SK-N-SH treated with all-trans-retinoic acid at 6 μM for 48 hours (cell line): ENCODE data around the gene SEMA4B.

Experiments used
- ATAC-seq: fragments of 200-7000 bp; cut with Tn5 transposase; 3 replicates; pipeline ENCODE4 v1.9.1; 2020; ENCODE audit warnings: mild to moderate bottlenecking, moderate library complexity
- ARNTL ChIP-seq: fragments of 450-650 bp; formaldehyde crosslinking; IDR thresholded peaks from 2 replicates; pipeline ENCODE4 v1.5.0; 2020; ENCODE audit warnings: low read depth, mild to moderate bottlenecking, moderate library complexity, borderline replicate concordance
- BACH2 ChIP-seq: fragments of 250-450 bp; sonication (Bioruptor Pico); IDR thresholded peaks from 2 replicates; pipeline ENCODE4 v1.9.0; 2021; ENCODE audit warnings: mild to moderate bottlenecking, borderline replicate concordance
- CREB5 ChIP-seq: fragments of 250-450 bp; sonication (Bioruptor Pico); IDR thresholded peaks from 2 replicates; pipeline ENCODE4 v1.5.1; 2020; ENCODE audit warnings: low read depth, mild to moderate bottlenecking, moderate library complexity
- CSDC2 ChIP-seq: fragments of 250-450 bp; sonication (Bioruptor Pico); IDR thresholded peaks from 2 replicates; pipeline ENCODE4 v1.5.0; 2020; ENCODE audit warnings: mild to moderate bottlenecking, moderate library complexity
- CSRNP3 ChIP-seq: fragments of 250-450 bp; sonication (Bioruptor Pico); IDR thresholded peaks from 2 replicates; pipeline ENCODE4 v1.5.1; 2021; ENCODE audit warnings: mild to moderate bottlenecking, moderate library complexity
- ESRRG ChIP-seq: fragments of 250-450 bp; sonication (Bioruptor Pico); IDR thresholded peaks from 2 replicates; pipeline ENCODE4 v1.6.1; 2021; ENCODE audit warnings: mild to moderate bottlenecking
- GLIS3 ChIP-seq: fragments of 250-450 bp; sonication (Bioruptor Pico); IDR thresholded peaks from 2 replicates; pipeline ENCODE4 v1.5.0; 2020; ENCODE audit warnings: mild to moderate bottlenecking, moderate library complexity
- ISL1 ChIP-seq: fragments of 250-450 bp; sonication (Bioruptor Pico); IDR thresholded peaks from 2 replicates; pipeline ENCODE4 v2.1.2; 2022; ENCODE audit warnings: mild to moderate bottlenecking, moderate library complexity
- OSR1 ChIP-seq: fragments of 250-450 bp; sonication (Bioruptor Pico); IDR thresholded peaks from 2 replicates; pipeline ENCODE4 v1.8.0; 2022; ENCODE audit warnings: moderate library complexity, mild to moderate bottlenecking, inconsistent platforms
- PATZ1 ChIP-seq: fragments of 250-450 bp; sonication (Bioruptor Pico); IDR thresholded peaks from 2 replicates; pipeline ENCODE4 v1.8.0; 2020; ENCODE audit warnings: mild to moderate bottlenecking, moderate library complexity, borderline replicate concordance
- POU6F1 ChIP-seq: fragments of 250-450 bp; sonication (Bioruptor Pico); IDR thresholded peaks from 2 replicates; pipeline ENCODE4 v1.8.0; 2021; ENCODE audit warnings: low read depth, mild to moderate bottlenecking, moderate library complexity, borderline replicate concordance
- PPARA ChIP-seq: fragments of 250-450 bp; sonication (Bioruptor Pico); IDR thresholded peaks from 2 replicates; pipeline ENCODE4 v1.5.0; 2020; ENCODE audit warnings: mild to moderate bottlenecking, borderline replicate concordance
- RARB ChIP-seq: fragments of 250-450 bp; sonication (Bioruptor Pico); IDR thresholded peaks from 2 replicates; pipeline ENCODE4 v1.8.0; 2021; ENCODE audit warnings: mild to moderate bottlenecking, moderate library complexity
- SNAI2 ChIP-seq: fragments of 250-450 bp; sonication (Bioruptor Pico); IDR thresholded peaks from 2 replicates; pipeline ENCODE4 v1.5.0; 2020; ENCODE audit warnings: mild to moderate bottlenecking, moderate library complexity
- TCF4 ChIP-seq: fragments of 250-450 bp; sonication (Bioruptor Pico); IDR thresholded peaks from 2 replicates; pipeline ENCODE4 v1.8.0; 2021; ENCODE audit warnings: mild to moderate bottlenecking, moderate library complexity, borderline replicate concordance
- TOX ChIP-seq: fragments of 250-450 bp; sonication (Bioruptor Pico); IDR thresholded peaks from 2 replicates; pipeline ENCODE4 v1.8.0; 2021; ENCODE audit warnings: mild to moderate bottlenecking, moderate library complexity, borderline replicate concordance
- TSHZ2 ChIP-seq: fragments of 250-450 bp; sonication (Bioruptor Pico); IDR thresholded peaks from 2 replicates; pipeline ENCODE4 v1.5.0; 2020; ENCODE audit warnings: mild to moderate bottlenecking, moderate library complexity
- ZC3H10 ChIP-seq: fragments of 250-450 bp; sonication (Bioruptor Pico); IDR thresholded peaks from 2 replicates; pipeline ENCODE4 v1.5.1; 2021; ENCODE audit warnings: mild to moderate bottlenecking, moderate library complexity
- ZFP3 ChIP-seq: fragments of 250-450 bp; sonication (Bioruptor Pico); IDR thresholded peaks from 2 replicates; pipeline ENCODE4 v1.5.0; 2020; ENCODE audit warnings: mild to moderate bottlenecking, moderate library complexity
- ZNF70 ChIP-seq: fragments of 450-650 bp; formaldehyde crosslinking; IDR thresholded peaks from 2 replicates; pipeline ENCODE4 v1.5.0; 2020; ENCODE audit warnings: mild to moderate bottlenecking, moderate library complexity
- ZNF8 ChIP-seq: fragments of 450-650 bp; formaldehyde crosslinking; IDR thresholded peaks from 2 replicates; pipeline ENCODE4 v1.5.0; 2020; ENCODE audit warnings: mild to moderate bottlenecking, moderate library complexity

Gene SEMA4B

GRCh38 chr15:90248789-90249202 lies 47.7 kb downstream of the SEMA4B start (continued):
- TF ChIP-seq POU6F1 (CRISPR knock-in tag) (no peak), GLIS3 (CRISPR knock-in tag) (no peak), CSDC2 (CRISPR knock-in tag) (no peak), ARNTL (CRISPR knock-in tag) (no peak), CSRNP3 (CRISPR knock-in tag) (no peak)

GRCh38 chr15:90249203-90249863 lies 48.2 kb downstream of the SEMA4B start, which contains the start of gene TTLL13:
TSS of gene TTLL13 (plus strand) at chr15:90249556. CDS start at chr15:90250631, 1,075 bp downstream.
- TF ChIP-seq ZNF70 (CRISPR knock-in tag) (no peak), TOX (CRISPR knock-in tag) (no peak), CSDC2 (CRISPR knock-in tag) (no peak), RARB (CRISPR knock-in tag) (no peak), BACH2 (no peak), PATZ1 (no peak), ESRRG (CRISPR knock-in tag) (no peak), ZFP3 (no peak), ZNF8 (CRISPR knock-in tag) (no peak), SNAI2 (CRISPR knock-in tag) (no peak), CSRNP3 (CRISPR knock-in tag) (no peak), CREB5 (CRISPR knock-in tag) (no peak), TCF4 (CRISPR knock-in tag) (no peak), ISL1 (CRISPR knock-in tag) (no peak), PPARA (CRISPR knock-in tag) (no peak), TSHZ2 (no peak), ZC3H10 (CRISPR knock-in tag) (no peak)
- TF ChIP-seq, all 23 proteins: peak for 0
- ATAC-seq: peak; percentile 97

- ATAC-seq: no peak
- TF ChIP-seq RARB (CRISPR knock-in tag) (no peak), ISL1 (CRISPR knock-in tag) (no peak), TSHZ2 (no peak), POU6F1 (CRISPR knock-in tag) (no peak), ZNF70 (CRISPR knock-in tag) (no peak), OSR1 (CRISPR knock-in tag) (no peak), ARNTL (CRISPR knock-in tag) (no peak)
These were observed 56.6 kb downstream of the SEMA4B start for GRCh38 chr15:90257776-90258175.
